ENCODE results near the gene PLEKHA7. TPM values are rescaled to one million over a fixed set of nuclear protein-coding genes. Genes with fewer than 3 reads are reported as not detected.

PLEKHA7 gene
- total RNA-seq, 1 experiment from 2014 or later: 7.2 TPM

GRCh38 chr11:16841984-16842383, 172.2 kb downstream of the PLEKHA7 start:
- intact Hi-C loops (cut with micrococcal nuclease): no loop called here
- ChIA-PET POLR2A (interaction anchor here (0.6 kb wide), 1 partner anchor 86 kb away, joined by 5 read pairs; no protein-coding TSS in a partner anchor), RAD21 (ENCODE audit: low non-redundant PET in 1 of 2, low total read pairs in 2 of 2, uncharacterized antibody in 2 of 2, unreplicated experiment in 2 of 2) (no interaction called here), CTCF (no interaction called here)
- H3K79me2 ChIP-seq (ENCODE audit: insufficient read depth, low read length): no peaks in the 10 kb centered on the region
- no peak for DNase-seq (ENCODE audit: low read depth, low spot score)
- H3K4me1 ChIP-seq (ENCODE audit: control insufficient read depth in 1 of 2, insufficient read depth in 2 of 2, low read length in 2 of 2): no peaks in the 10 kb centered on the region
- no peaks in the 10 kb centered on the region for H3K9me2 ChIP-seq (ENCODE audit: insufficient read depth)
- ATAC-seq: no peak
- no peaks in the 10 kb centered on the region for H3K27me3 ChIP-seq (ENCODE audit: insufficient read depth, low read length)
- no peaks in the 10 kb centered on the region for H3K9me3 ChIP-seq (ENCODE audit: control insufficient read depth in 1 of 2, insufficient read depth in 1 of 2, low read depth in 1 of 2, low read length in 2 of 2)
- no peaks in the 10 kb centered on the region for H3K36me3 ChIP-seq (ENCODE audit: control insufficient read depth in 1 of 2, insufficient read depth in 2 of 2, low read length in 2 of 2)
- no TSS peak for BruUV-seq (replicated peaks)
- H3K4me2 ChIP-seq (ENCODE audit: low read length): no peak overlapping the region
- H2AFZ ChIP-seq (ENCODE audit: low read depth, low read length, poor library complexity, severe bottlenecking): no peak overlapping the region
- H3K9ac ChIP-seq (ENCODE audit: low read length): no peak overlapping the region
- H3K27ac ChIP-seq (ENCODE audit: low read depth, low read length): no peak overlapping the region
- H4K20me1 ChIP-seq (ENCODE audit: insufficient read depth): no peaks in the 10 kb centered on the region
- TF ChIP-seq SIN3A (IDR thresholded peaks at IDR 0.05; ENCODE audit: low read depth) (no peak), JUND (IDR thresholded peaks at IDR 0.05) (no peak), REST (IDR thresholded peaks at IDR 0.05; ENCODE audit: low read depth) (no peak), ZFX (IDR thresholded peaks at IDR 0.05) (no peak), CTCF (IDR thresholded peaks at IDR 0.05 in 2 of 3, conservative IDR thresholded peaks at IDR 0.05 in 1 of 3; ENCODE audit: borderline replicate concordance in 1 of 3, insufficient read depth in 1 of 3, low read depth in 2 of 3, low read length in 2 of 3) (no peak), TCF7L2 (IDR thresholded peaks at IDR 0.05; ENCODE audit: borderline replicate concordance, extremely low read depth, insufficient read depth, insufficient read length) (no peak), CBX3 (IDR thresholded peaks at IDR 0.05; ENCODE audit: low read depth) (no peak), MAX (IDR thresholded peaks at IDR 0.05) (no peak), EZH2 (IDR thresholded peaks at IDR 0.05) (no peak), SRF (IDR thresholded peaks at IDR 0.05; ENCODE audit: low read depth) (no peak), POLR2AphosphoS5 (IDR thresholded peaks at IDR 0.05; ENCODE audit: low read depth, low read length) (no peak)
- no peak overlapping the region for H3K4me3 ChIP-seq (replicated peaks in 1 of 2; ENCODE audit: low read depth in 1 of 2, low read length in 2 of 2)
